Heart left ventricle (tissue), 16 donors: ENCODE data around the gene NCAM1. TPM values are rescaled to one million over a fixed set of nuclear protein-coding genes. Genes with fewer than 3 reads are reported as not detected.

Experiments used
- ATAC-seq, 4 donors: fragments of 200-7000 bp; cut with Tn5 transposase; one replicate each; pipeline ENCODE4 v1.9.1; 2020 to 2022; ENCODE audit warnings: moderate library complexity in 4 of 4, mild to moderate bottlenecking in 3 of 4, moderate number of reproducible peaks in 1 of 4
- DNase-seq, 5 donors: peaks; one replicate each; pipeline ENCODE4 v3.0.0-alpha.2; 2020
- H3K27ac ChIP-seq, 12 donors: fragments of 200-600 bp; sonication (generic) in 4 of 12; one replicate each; pipeline versions ENCODE4 v1.5.0 to v1.8.0; 2016 to 2022; ENCODE audit warnings: mild to moderate bottlenecking in 2 of 12
- H3K27me3 ChIP-seq, 9 donors: fragments of 200-600 bp; sonication (generic) in 2 of 9; one replicate each; pipeline versions ENCODE4 v1.5.1 to v1.8.0; 2016 to 2022; ENCODE audit warnings: mild to moderate bottlenecking in 3 of 9
- H3K36me3 ChIP-seq, 9 donors: fragments of 200-600 bp; sonication (generic) in 2 of 9; one replicate each; pipeline versions ENCODE4 v1.5.0 to v1.8.0; 2018 to 2022; ENCODE audit warnings: mild to moderate bottlenecking in 2 of 9
- H3K4me1 ChIP-seq, 12 donors: fragments of 200-600 bp; sonication (generic) in 4 of 12; one replicate each; pipeline versions ENCODE4 v1.5.0 to v1.8.0; 2016 to 2022; ENCODE audit warnings: mild to moderate bottlenecking in 3 of 12
- H3K4me3 ChIP-seq, 12 donors: fragments of 200-600 bp; sonication (generic) in 4 of 12; one replicate each; pipeline versions ENCODE4 v1.5.0 to v1.8.0; 2017 to 2022; ENCODE audit warnings: mild to moderate bottlenecking in 9 of 12, moderate library complexity in 4 of 12
- H3K9me3 ChIP-seq, 12 donors: fragments of 200-600 bp; sonication (generic) in 4 of 12; one replicate each; pipeline versions ENCODE4 v1.5.0 to v1.8.0; 2016 to 2022; ENCODE audit warnings: mild to moderate bottlenecking in 1 of 12
- POLR2A ChIP-seq, 2 donors: fragments of 450-650 bp; IDR thresholded peaks; one replicate each; pipeline ENCODE4 v1.6.1; 2017; ENCODE audit warnings: antibody characterized with exemption in 2 of 2, mild to moderate bottlenecking in 2 of 2, moderate library complexity in 2 of 2
- WGBS, 4 donors: extraction: QIAGEN DNeasy Blood & Tissue Kit in 2 of 4; methylation state at CpG; one replicate each; pipeline versions ENCODE4 v1.1.5 to v1.1.7; 2013 to 2018; 5-methylcytosine and 5-hydroxymethylcytosine counted together
- intact Hi-C, 10 donors: fragments of 100-400 bp; cut with DNase I; formaldehyde crosslinking; loops; one replicate each; pipeline versions ENCODE4 v1.11.1 to v1.14.2; 2022
- polyA plus RNA-seq, 2 donors: library from polyadenylated mRNA; stranded (reverse); fragments of 200-250 nt; gene quantifications; one replicate each; pipeline ENCODE4 v1.2.3, GENCODE V29; 2013
- total RNA-seq, 9 donors: library from RNA; depleted of rRNA in 2 of 9; stranded (reverse); fragments of >200 nt in 2 of 9; fragmentation: NEBNext Ultra II Directional in 3 of 9; extraction: Animal tissue kit (Norgen Biotek cat#: 25700) in 3 of 9; gene quantifications; one replicate each; pipeline versions ENCODE4 v1.1.0 to v1.2.4, GENCODE V29; 2016 to 2023
- TF ChIP-seq, protein P1 (sequence below), 12 donors: fragments of 200-600 bp; sonication (generic) in 4 of 12; IDR thresholded peaks; one replicate each; pipeline versions ENCODE4 v1.5.0 to v1.8.0; 2018 to 2022; ENCODE audit warnings: antibody characterized with exemption in 12 of 12, mild to moderate bottlenecking in 5 of 12
- donor health status: ischemic (EF 13 %, LVEDD 7.1; RV severe dilation, severe dysfunction).
- donor health status: healthy with polysubstance abuse.
- donor health status: DM: no; HTN: yes; CAD: no.
- donor health status: DM: no; HTN: no; CAD: no.
- donor health status: ischemic (EF 25% LVEDD 6.9; RV normal size, moderate dysfunction).
- donor health status: ischemic (EF 25% LVEDD 5.7; RV mildly dilated, moderate dysfunction).
- donor health status: healthy.
- donor health status: DM: yes; HTN: yes; CAD: no.
- donor health status: ischemic (EF 35%, LVEDD 5.7; RV mildly dilated, moderate dysfunction).
- donor health status: nonischemic (EF 11% LVEDD 7.7; RV severe dilation, severe dysfunction).
- donor health status: DM: yes; HTN: yes; CAD: no.
- donor health status: PGD.
- donor health status: ischemic (EF 29% LVEDD 5.4; RV normal size, mild dysfunction).
- donor health status: nonischemic (EF 23%, LVEDD 6.1; RV moderate dilation, normal function).

The NCAM1 gene
- total and polyA plus RNA-seq, 11 donors, result 78.0 to 753 (median 389) TPM

DNA sequence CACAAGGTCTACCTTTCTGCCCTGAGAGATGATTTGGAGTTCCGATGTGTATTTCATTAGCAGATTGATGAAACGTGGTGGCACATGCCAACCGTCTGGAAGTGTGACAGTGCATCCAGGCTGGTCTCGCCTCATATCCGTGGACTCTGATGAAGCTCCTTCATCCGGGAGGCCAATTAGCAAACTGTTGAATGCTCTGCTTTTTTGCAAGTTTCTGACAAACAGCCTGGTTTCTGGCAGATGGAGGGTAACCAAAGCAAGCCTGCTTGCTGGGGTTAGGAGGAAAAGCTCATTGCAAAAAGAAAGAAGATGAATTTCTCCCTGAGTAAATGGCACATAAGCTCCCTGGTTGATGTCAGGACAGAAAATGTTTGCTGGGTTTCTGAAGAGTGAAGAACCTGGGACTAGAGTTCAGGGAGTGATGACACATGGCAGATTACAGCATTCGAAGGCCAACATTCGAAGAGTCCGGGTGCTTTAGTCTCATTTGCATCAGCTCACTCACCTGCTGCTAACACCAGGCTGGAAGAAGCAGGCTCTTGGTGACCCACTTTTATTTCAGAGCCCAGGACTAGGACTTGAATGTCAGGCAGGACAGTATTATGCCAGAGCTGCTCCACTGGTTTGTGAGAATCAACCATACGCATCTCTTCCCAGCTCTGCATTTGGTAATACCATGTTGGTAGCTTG, 217.3 kb downstream of the NCAM1 start:
- intact Hi-C loops, result no loop called here
- ATAC-seq, result no peak
- peaks cover 0 to 4% (median 0%) of the 10 kb centered on the region in 9 donors for H3K27me3 ChIP-seq
- TF ChIP-seq, protein P1, sequence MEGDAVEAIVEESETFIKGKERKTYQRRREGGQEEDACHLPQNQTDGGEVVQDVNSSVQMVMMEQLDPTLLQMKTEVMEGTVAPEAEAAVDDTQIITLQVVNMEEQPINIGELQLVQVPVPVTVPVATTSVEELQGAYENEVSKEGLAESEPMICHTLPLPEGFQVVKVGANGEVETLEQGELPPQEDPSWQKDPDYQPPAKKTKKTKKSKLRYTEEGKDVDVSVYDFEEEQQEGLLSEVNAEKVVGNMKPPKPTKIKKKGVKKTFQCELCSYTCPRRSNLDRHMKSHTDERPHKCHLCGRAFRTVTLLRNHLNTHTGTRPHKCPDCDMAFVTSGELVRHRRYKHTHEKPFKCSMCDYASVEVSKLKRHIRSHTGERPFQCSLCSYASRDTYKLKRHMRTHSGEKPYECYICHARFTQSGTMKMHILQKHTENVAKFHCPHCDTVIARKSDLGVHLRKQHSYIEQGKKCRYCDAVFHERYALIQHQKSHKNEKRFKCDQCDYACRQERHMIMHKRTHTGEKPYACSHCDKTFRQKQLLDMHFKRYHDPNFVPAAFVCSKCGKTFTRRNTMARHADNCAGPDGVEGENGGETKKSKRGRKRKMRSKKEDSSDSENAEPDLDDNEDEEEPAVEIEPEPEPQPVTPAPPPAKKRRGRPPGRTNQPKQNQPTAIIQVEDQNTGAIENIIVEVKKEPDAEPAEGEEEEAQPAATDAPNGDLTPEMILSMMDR (IDR thresholded peaks at IDR 0.05), result no peak
- no peak for TF ChIP-seq POLR2A (IDR thresholded peaks at IDR 0.05)
- no peak overlapping the region for H3K4me3 ChIP-seq
- H3K27ac ChIP-seq, result no peak overlapping the region
- DNase-seq, result no peak
- H3K36me3 ChIP-seq, result no peaks in the 10 kb centered on the region
- 71 to 79% (median 74%) methylated on average over 10 of the region's 10 CpGs for WGBS, 4 donors
- no peaks in the 10 kb centered on the region for H3K9me3 ChIP-seq
- peaks cover 0 to 42% (median 7%) of the 10 kb centered on the region in 12 donors for H3K4me1 ChIP-seq

DNA sequence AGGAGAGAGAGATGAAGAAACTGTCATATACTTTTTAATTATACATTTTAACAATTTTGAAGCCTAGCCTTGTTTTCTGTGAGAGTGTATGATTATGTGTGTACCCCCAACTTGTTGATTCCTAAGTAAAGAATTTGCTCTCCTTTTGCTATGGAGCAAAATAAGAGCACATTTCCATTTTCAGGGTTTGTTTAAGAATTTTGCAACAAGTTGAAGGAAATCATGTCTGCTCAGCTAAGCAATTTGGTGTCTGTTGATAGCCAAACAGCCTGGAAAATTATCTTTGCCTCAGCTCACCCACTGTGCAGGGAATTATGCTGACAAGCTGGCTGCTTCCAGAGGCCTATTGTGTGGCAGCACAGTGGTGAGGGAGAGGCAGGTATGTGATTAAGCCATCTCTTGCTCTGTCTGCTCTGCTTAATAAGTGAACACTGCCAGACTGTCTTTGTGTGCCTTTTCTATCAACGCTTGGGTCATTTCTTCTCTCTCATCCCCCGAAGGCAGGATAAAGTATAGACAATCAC, 218.0 kb downstream of the NCAM1 start:
- Histone ChIP-seq H3K4me3 (no peak overlapping the region), H3K27ac (no peak overlapping the region), H3K4me1 (peaks cover 0 to 42% (median 12%) of the 10 kb centered on the region in 12 donors), H3K9me3 (no peaks in the 10 kb centered on the region), H3K36me3 (no peaks in the 10 kb centered on the region), H3K27me3 (peaks cover 0 to 4% (median 0%) of the 10 kb centered on the region in 9 donors)
- DNase-seq (no peak), ATAC-seq (peak in 2 of 4 donors; percentile 26 to 52)
- 49 to 55% (median 52%) methylated on average over 2 of the region's 2 CpGs for WGBS, 4 donors
- intact Hi-C loops, result no loop called here
- no peak for TF ChIP-seq POLR2A (IDR thresholded peaks at IDR 0.05)
- TF ChIP-seq, protein P1 (IDR thresholded peaks at IDR 0.05), result no peak

DNA sequence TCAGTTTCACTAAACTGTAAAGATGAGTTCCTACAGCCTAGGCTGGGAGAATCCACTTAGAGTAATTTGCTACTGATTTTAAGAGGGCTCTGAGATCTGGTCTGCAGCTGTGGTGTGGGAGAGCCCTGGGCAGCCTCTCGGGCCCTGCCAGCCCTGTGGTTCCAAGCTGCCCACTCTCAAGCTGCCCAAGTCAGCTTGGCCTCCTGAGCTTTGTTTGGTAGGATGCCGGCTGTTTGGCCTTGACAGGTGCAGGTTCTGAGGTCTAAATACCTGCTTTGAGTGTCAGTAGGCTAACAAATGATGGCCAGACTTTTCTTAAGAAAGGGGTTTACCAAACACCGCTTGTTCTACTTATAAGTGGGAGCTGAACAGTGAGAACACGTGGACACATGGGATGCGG, 219.9 kb downstream of the NCAM1 start:
- Histone ChIP-seq H3K27ac (no peak overlapping the region), H3K9me3 (no peaks in the 10 kb centered on the region), H3K4me1 (peaks cover 0 to 43% (median 13%) of the 10 kb centered on the region in 12 donors), H3K36me3 (no peaks in the 10 kb centered on the region), H3K27me3 (peaks cover 0 to 4% (median 0%) of the 10 kb centered on the region in 9 donors), H3K4me3 (no peak overlapping the region)
- 90 to 95% (median 92%) methylated on average over 5 of the region's 5 CpGs for WGBS, 4 donors
- DNase-seq, result no peak
- TF ChIP-seq, protein P1 (IDR thresholded peaks at IDR 0.05), result no peak
- no peak for TF ChIP-seq POLR2A (IDR thresholded peaks at IDR 0.05)
- no peak for ATAC-seq
- intact Hi-C loops, result no loop called here

DNA sequence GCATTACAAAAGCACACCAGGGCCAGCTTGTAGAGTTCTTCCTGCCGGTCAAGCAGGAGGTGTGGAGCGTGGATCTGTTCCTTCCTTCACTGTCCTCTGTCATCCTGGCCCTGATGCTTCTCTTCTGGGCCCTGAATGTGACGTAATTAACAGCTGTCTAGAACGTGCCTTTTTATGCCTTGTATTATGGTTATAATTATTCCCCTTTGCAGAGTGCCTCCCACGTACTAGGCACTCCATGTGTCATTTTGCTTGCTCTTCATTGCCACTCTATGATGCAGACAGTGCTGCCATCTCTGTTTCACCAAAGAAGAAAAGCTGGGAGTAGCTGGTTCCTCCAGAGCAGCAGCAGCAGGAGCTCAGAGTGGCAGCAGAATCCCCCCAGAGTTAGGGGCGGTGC, 221.1 kb downstream of the NCAM1 start:
- no peak for TF ChIP-seq POLR2A (IDR thresholded peaks at IDR 0.05)
- TF ChIP-seq, protein P1 (IDR thresholded peaks at IDR 0.05), result no peak
- DNase-seq (no peak), ATAC-seq (peak in 1 of 4 donors; percentile 22)
- intact Hi-C loops, result no loop called here
- Histone ChIP-seq H3K36me3 (no peaks in the 10 kb centered on the region), H3K27me3 (no peaks in the 10 kb centered on the region), H3K9me3 (no peaks in the 10 kb centered on the region), H3K27ac (no peak overlapping the region), H3K4me3 (no peak overlapping the region), H3K4me1 (peaks cover 0 to 41% (median 12%) of the 10 kb centered on the region in 12 donors)
- WGBS, 4 donors, result 74 to 83% (median 80%) methylated on average over 6 of the region's 6 CpGs
